ENCODE data around the gene THADA.

The THADA gene

GRCh38 chr2:43488737-43489136 is 107.1 kb downstream of the THADA start:
- H3K4me3 ChIP-seq (ENCODE audit: low read length), result no peak overlapping the region
- no peak for TF ChIP-seq CTCF (conservative IDR thresholded peaks at IDR 0.05; ENCODE audit: low read length)

GRCh38 chr2:43486603-43487002 is 109.2 kb downstream of the THADA start:
- no peak for TF ChIP-seq CTCF (conservative IDR thresholded peaks at IDR 0.05; ENCODE audit: low read length)
- DNase-seq (ENCODE audit: low read depth), result peak; percentile 42
- no peak overlapping the region for H3K4me3 ChIP-seq (ENCODE audit: low read length)

More at GRCh38 chr2:43488737-43489136, 107.1 kb downstream of the THADA start:
- no peak for DNase-seq (ENCODE audit: low read depth)

GRCh38 chr2:43484323-43484930 is 111.4 kb downstream of the THADA start:
- DNase-seq (ENCODE audit: low read depth), result peak; percentile 83
- no peak overlapping the region for H3K4me3 ChIP-seq (ENCODE audit: low read length)
- TF ChIP-seq CTCF (conservative IDR thresholded peaks at IDR 0.05; ENCODE audit: low read length), result peak; percentile 62

- TF ChIP-seq CTCF (conservative IDR thresholded peaks at IDR 0.05; ENCODE audit: low read length), result no peak
- peak; percentile 58 for DNase-seq (ENCODE audit: low read depth)
Measured at GRCh38 chr2:43482961-43483360, 112.9 kb downstream of the THADA start.

GRCh38 chr2:43481927-43482542 is 113.8 kb downstream of the THADA start:
- DNase-seq (ENCODE audit: low read depth), result no peak
- no peak for TF ChIP-seq CTCF (conservative IDR thresholded peaks at IDR 0.05; ENCODE audit: low read length)
- no peak overlapping the region for H3K4me3 ChIP-seq (ENCODE audit: low read length)

More at GRCh38 chr2:43482961-43483360, 112.9 kb downstream of the THADA start:
- H3K4me3 ChIP-seq (ENCODE audit: low read length), result no peak overlapping the region

GRCh38 chr2:43480874-43481273 is 115.0 kb downstream of the THADA start:
- TF ChIP-seq CTCF (conservative IDR thresholded peaks at IDR 0.05; ENCODE audit: low read length), result no peak
- DNase-seq (ENCODE audit: low read depth), result peak; percentile 64
- no peak overlapping the region for H3K4me3 ChIP-seq (ENCODE audit: low read length)

Data from AG10803 (cell line).